Stimulated activated CD8-positive, alpha-beta memory T cell treated with anti-CD3 and anti-CD28 coated beads, Interleukin-4, amount 100 ng/mL, for 1 hour (primary cell): Measurements from ENCODE around the gene PHACTR3.

Source experiments
- DNase-seq, 2 donors: peaks; one replicate each; pipeline ENCODE4 v3.0.0-alpha.2; 2020; ENCODE audit warnings: low read depth in 2 of 2, low spot score in 1 of 2

Gene PHACTR3

DNA sequence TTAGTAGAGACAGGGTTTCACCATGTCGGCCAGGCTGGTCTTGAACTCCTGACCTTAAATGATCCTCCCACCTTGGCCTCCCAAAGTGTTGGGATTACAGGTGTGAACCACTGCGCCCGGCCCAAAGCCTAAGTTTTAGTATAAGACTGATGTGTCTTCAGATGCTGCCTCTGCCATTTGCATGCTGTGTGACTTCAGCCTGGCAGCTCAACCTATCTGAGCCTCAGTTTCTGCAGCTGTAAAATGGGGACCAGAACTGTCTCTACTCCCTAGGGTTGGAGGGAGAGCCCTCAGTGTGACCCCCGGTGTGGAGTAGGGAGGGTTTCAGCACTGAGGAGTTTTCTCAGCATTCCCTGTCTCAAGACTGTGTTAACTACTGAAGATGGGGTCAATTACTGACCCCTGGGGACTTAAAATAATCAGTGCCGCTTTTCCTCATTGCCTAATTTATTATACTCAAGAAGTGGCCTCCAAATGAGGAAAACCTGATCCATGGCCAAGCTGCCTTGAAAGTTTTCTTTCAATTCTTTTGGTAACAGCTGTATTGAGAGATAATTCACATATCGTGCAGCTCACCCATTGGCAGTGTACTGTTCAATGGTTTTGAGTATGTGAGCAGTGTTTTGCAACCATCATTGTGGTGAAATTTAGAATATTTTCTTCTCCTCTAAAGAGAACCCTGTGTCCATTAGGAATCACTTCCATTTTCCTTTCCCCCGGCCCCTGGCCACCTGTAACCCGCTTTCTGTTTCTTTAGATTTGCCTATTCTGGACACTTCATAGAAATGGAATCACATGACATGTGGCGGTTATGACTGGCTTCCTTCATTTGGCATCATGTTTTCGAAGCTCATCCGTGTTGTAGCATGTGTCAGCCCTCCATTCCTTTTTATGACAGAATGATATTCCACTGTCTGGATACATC is 64.8 kb downstream of the PHACTR3 start:
- no peak for DNase-seq

DNA sequence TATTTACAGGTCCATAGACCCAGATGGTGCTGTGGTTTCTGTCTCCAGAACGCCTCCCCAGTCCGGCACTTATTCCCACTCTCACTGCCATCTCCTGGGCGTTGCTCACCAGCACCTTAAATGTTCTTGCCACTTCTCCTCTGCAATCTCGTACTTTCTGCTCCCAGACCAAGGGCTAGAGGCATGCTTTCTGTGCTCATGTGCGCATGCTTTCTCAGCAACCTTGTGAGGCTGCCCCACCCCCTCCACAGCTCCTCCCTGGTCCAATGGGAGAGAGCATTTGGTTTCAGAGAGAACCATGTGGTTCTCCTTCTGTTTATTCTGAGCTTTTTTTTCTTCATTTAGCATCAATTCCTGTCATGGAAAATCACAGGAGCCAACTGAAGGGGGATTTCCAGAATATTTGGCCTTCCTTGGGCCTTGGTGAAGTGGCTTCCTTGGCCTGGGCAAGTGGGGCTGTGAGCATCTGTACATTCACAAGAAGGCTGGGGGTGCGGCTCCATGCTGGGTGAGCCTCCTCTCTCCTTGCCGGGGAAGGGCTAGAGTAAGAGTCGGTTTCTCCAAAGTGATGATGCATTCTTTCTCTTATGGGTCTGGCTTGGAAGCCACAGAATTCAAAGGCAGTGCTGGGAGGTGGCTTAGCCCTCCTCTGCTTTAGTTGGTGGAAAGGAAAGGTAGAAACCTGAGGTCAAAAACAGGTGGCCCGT is 66.6 kb downstream of the PHACTR3 start:
- no peak for DNase-seq

DNA sequence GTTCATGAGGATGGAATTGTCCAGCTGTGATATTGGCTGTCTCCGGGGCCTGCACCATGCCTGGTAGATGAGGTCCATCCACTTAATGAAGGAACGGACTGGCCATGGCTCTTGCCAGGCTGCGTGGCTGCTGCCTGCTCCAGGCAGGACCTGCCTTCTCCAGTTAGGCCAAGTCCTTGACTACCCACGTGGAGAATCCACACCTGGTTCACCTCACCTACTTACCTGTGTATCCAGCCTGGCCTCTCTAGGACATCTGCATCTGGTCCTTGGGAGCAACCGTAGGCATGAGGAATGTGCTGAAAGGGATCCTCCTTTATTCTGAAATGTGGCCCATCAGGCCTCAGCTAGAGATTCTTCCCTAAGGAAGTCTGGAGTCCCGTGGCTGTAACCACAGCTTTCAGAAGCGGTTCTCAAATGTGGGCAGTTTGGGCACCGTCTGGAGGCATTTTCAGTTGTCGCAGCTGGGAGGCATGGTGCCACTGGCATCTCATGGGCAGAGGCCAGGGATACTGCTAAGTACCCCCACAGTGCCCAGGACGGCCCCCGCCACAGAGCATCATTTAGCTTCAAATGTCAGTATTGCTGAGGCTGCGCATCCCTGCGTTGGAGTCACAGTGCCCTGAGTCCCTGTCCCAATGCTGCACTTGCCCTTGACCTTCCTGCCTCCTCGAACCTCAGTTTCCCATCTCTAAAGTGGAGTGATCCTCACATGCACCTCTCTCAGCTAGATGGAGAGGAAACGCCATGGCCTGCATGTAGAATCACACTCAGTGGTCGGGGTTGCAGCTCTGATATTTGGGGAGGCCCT is 67.5 kb downstream of the PHACTR3 start:
- no peak for DNase-seq

DNA sequence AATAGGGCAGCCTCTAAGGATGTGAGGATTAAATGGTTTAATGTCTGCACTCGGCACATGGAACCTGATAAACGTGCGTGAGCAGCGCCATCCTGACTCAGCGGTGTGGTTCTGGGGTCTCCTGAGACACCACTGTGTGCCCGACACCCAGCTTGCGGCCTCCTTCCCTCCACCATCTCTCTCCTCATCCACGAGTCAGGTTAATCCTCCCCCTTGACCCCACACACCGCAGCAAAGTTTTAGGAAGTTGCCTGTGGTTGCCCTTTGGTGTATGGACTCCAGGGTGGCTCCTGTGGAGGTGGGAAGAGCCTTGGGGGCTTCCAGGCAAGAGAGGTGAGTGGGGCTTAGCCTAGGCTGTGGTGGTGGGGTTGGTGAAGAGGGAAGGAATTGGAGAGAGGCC is 68.2 kb downstream of the PHACTR3 start:
- DNase-seq = no peak

DNA sequence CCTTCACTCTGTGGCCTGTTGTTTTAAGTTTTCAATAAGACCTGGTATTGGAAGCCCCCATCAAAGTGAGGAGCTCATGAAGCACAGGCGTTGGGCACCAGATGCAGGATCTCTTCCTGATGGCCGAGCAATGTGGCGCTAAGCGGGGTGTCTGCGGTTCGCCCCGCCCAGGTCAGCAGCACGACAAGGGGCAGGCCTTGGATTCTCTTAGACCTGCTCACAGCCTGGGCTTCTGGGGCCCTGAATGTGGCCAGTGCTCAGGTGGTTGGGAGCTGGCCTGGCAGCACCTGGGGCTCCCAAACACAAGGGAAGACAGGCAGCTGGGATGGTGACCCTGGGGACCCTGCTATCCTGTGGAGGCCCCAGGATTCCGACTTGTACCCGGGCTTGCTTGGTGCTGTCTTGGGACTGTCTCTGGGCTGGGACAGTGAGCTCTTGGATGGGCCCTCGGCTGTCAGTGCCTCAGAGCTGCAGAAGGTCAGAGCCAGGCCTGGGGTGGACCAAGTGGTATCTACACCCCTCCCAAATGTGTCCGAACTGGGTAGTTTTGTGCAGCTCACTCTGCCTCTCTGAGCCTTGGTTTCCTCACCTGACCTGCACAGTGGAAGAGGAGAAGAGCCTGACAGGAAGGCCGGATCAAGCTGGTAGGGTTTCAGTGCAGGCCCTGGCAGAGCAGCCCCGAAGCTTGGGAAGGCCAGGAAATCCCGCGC is 69.1 kb downstream of the PHACTR3 start:
- DNase-seq = no peak

DNA sequence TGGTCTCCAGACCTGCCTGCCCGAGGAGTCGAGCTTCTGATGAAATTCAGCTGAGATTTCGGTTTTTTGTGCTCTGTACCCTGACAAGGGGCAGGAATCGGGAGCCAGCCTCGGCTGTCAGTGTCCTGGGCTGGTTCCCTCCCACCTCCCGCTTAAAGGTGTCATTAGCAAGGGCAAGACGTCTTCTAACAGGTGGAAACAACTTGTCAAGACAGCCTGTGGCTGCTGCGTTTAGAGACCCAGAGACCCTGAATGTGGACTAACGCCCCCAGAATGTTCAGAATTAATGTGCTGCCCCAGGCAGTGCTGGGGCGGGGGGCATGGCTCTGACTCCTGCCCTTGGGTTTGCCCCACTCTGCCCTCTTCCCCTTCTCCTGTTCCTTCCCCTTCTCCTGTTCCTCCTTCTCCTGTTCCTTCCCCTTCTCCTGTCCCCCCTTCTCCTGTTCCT is 69.7 kb downstream of the PHACTR3 start:
- no peak for DNase-seq

DNA sequence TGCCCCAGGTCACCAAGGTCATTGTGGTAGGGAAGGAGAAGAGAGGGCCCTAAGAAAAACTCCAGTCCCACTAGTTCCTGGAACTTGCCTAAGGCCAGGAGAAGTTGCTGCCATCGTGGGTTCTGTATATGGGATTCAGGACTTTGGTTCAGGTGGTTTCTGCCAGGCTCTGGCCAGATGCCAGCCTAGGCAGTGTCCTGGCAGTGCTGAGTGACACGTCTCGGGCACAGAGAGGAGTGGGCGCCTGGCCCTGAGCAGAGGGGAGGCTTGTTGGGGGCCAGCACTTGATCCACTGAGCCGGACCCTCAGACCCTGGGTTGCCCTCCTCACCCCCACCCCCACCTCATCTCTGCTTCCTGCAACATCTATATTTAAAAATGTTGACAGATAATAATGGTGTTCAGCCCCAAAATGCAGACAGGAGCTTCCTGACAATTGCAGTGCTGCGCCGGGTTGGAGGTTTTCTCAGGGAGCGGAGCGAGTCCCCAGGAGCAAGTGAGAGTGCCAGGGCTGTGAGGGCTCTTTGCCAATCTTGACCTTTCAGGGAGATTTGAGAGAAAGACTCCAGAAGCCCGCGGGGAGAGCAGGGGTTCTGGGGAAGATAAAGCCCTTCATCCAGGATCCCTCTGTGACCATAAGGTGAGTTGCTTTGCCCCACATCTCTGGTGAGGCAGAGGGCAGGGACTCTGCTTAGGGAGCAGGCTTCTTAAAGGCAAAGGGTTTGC is 71.9 kb downstream of the PHACTR3 start:
- DNase-seq = no peak

DNA sequence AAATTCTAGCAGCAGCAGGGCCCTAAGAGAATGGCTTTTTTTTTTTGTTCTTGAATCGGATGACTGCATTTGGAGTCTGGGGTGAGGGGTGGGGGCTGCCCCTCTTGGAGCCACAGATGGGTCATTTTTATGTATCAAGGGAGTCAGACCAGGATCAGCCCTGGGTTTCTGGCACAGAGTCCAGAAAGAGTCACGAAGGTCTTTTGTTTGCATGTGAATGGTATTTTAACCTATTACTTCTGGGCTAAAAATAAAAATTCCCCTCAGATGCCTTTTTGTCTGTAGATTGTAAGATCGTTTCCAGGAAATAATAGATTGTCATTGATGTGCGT is 72.5 kb downstream of the PHACTR3 start:
- no peak for DNase-seq

DNA sequence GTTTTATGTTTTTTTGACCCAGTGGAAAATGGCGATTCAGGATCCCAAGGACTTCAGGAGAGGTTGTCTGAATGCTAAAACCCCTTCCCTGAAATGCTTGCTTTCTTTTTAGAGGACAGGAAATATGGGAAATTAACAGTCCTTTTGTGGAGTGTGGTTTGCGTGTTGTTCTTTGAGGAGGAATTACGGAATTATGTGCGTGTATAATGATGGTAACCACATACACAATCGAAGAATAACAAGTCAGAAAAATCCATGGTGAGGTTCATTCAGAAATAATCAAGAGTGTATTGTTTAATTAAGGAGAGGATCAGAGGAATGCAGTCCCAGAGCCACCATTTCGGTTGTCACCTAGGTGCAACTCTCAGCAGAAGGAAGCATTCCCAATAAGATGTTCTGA is 73.2 kb downstream of the PHACTR3 start:
- no peak for DNase-seq

DNA sequence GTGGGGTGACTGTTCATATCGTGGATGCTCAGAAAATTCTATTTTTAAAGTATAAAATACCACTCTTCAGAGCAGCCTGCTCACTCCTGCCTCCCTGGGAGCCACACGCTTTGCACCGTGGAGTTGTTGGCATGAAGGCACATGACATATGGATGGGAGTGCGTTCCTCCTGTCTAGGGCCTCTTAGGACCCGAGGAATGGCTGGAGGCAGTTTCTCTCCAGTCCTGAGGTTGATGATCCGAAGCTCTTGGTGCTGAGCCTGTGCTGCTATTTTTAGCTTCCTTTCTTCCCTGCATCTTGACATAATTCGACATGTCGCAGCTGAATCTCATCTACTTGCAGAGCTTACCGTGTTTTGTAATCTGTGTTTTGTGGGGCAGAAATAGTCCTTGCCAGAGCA is 73.9 kb downstream of the PHACTR3 start:
- DNase-seq = no peak

DNA sequence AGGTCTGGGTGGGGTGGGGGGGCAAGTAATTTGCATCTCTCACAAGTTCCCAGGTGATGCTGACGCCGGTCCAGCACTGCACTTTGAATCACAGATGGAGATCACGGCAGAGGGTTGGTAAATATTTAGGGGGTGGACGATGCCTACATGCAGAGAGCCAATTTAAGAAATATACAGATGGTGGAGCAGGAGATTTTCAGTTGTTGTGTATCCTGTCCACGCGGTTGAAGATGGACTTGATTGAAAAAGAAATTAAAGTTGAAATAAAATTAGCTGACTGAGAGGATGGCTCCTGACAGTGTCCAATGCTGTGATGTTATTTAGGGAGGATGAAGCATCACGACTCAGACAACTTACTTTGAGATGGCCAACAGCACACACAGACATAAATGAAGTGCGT is 74.6 kb downstream of the PHACTR3 start:
- DNase-seq = no peak

DNA sequence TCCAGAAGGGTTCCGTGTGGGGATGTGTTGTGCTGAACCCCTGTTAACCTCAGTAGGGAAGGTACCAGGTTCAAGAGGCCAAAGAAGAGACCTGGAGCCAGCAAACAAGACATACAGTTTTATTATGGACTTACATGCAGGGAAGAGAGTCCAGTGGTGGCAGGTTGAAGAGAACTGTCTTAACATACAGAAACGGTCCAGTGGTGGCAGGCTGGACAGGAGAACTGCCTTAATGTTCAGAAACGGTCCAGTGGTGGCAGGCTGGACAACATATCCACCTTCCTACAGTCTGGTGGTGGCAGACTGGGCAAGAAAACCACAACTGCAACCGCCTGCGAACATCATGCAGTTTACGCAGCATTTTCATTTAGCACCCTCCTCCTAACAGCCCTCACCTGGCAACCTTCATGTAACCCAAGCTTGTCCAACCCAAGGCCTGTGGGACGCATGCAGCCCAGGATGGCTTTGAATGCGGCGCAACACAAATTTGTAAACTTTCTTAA is 75.9 kb downstream of the PHACTR3 start:
- no peak for DNase-seq

DNA sequence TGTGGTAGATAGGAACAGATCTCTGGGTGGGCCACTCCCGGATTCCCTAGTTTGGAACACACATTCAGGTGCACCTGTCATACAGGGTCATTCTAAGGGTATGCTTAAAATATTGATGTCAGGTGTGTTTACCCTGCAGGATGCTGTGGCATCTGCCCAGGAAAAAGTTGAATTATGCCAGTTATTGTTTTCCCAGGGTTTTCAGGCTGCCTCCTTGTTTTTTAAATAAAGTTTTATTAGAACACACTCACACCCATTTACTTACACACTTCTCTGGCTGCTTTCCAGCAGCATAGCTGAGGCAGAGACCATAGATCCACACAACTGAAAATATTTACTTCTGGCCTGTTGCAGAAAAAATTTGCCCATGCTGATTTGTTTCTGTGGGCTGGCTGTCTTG is 76.5 kb downstream of the PHACTR3 start:
- DNase-seq = no peak

DNA sequence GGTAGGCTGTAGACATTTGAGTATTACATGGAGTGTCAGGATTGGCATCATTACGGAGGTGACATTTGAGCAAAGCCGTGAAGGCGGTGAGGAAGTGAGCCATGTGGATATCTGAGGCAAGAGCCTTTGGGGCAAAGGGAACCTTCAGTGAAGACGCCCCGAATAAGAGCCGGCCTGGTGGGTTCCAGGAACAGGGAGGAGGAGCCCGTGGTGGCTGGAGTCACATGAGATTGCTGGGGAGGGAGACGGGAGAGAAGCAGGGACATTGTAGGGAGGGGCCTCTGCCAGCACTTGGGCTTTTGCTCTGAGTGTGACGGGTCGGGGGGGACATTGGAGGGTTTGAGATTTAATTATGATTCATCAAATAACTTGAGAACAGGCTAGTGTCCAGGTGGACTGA is 78.3 kb downstream of the PHACTR3 start:
- no peak for DNase-seq

DNA sequence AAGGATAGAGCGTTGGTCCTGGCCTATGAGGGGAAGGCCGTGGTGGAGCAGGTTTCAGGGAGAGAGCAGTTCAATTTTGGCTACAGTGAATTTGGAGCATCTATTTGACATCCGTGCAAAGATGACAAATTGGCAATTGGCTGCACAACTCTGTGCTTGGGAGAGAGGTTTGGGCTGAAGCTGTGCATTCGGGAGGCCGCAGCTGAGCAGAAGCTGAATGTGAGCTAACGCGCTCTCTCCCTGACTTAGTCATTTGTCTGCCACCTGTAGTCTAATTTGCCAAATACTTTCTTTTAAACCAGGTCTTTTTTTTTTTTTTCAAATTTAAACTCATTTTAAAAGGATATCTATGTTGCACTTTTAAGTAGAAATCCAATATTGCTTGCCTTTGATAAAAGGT is 78.8 kb downstream of the PHACTR3 start:
- no peak for DNase-seq

DNA sequence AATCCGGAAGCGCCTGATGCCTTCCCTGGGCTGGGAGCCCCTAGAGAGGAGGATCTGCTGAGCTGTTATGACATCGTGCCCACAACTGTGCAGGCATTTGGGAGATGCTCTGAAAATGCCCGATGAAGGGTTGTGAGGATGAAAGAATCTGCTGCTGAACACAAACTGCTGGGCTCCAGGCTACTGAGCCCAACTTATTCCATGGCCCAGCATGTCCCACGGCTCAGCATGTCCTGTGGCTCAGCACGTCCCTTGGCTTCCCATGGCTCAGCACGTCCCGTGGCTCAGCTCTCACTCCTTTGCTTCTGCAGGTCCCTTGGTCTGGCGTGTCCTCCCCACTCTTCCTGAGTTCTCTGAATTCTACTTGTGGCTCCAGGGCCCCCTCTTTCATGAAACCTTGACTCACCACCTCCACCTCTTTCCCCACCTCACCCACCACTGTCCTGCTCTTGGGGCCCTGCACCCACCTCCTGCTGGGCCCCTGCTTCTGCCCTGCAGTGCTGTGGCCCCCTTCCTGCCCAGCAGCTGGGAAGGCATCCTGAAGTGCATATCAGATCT is 80.4 kb downstream of the PHACTR3 start:
- DNase-seq = no peak

DNA sequence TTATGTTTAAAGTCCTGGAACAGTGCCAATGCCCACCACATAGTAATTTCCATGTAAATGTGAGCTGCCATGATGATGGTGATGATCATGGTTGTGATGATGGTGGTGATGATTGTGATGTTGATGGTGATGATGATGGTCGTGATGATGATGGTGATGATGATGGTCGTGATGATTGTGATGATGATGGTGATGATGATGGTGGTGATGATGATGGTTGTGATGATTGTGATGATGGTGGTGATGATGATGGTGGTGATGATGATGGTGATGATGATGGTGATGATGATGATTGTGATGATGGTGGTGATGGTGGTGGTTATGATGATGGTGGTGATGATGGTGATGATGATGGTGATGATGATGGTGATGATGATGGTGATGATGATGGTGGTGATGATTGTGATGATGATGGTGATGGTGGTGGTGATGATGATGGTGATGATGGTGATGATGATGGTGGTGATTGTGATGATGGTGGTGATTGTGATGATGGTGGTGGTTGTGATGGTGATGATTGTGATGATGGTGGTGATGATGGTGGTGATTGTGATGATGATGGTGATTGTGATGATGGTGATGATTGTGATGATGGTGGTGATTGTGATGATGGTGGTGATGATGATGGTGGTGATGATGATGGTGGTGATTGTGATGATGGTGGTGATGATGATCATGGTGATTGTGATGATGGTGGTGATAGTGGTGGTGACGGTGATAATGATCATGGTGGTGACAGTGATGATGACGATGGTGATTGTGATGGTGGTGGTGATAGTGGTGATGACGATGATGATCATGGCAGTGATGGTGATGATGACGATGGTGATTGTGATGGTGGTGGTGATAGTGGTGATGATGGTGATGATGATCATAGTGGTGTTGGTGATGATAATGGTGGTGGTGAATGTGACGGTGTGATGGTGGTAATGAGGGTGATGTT is 82.3 kb downstream of the PHACTR3 start:
- DNase-seq = no peak

DNA sequence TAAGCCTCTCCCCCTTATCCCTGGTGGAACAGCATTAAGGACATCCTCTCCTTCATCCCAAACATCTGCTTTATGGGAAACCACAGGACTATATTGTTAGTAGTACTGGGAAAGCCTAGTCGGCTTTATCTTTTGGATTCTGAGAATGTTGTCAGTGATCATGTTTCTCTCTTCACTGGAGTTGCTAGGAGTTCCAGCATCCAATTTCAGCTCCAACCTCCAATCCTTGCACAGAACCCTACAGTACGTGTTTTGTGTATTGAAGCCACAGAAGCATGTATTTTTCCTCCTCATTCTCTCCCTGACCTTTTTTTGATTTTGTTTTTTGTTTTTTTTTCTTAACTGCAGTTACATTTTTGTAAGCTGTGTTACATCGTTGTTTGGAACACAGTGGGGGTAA is 84.0 kb downstream of the PHACTR3 start:
- DNase-seq = no peak

DNA sequence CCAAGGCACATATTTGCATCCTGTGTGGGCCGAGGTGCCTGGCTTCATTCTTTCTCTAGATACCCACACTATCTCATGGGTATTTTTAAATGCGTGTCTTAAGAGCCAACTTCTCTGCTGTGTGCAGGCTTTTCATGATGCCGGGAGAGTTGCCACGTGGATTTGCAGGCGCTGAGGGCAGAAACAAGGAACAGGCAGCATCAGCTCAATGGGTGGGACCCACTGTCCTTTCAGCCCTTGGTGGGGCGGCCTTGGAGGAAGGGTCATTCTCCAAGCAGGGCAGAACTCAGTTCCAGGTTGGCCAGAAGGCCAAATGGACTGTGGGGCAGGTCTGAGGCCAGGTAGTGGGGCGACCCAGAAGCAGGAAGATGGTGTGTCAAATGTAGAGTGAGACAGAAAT is 84.7 kb downstream of the PHACTR3 start:
- no peak for DNase-seq
